ENCODE results near the gene TASOR2.

TASOR2 gene, protein sequence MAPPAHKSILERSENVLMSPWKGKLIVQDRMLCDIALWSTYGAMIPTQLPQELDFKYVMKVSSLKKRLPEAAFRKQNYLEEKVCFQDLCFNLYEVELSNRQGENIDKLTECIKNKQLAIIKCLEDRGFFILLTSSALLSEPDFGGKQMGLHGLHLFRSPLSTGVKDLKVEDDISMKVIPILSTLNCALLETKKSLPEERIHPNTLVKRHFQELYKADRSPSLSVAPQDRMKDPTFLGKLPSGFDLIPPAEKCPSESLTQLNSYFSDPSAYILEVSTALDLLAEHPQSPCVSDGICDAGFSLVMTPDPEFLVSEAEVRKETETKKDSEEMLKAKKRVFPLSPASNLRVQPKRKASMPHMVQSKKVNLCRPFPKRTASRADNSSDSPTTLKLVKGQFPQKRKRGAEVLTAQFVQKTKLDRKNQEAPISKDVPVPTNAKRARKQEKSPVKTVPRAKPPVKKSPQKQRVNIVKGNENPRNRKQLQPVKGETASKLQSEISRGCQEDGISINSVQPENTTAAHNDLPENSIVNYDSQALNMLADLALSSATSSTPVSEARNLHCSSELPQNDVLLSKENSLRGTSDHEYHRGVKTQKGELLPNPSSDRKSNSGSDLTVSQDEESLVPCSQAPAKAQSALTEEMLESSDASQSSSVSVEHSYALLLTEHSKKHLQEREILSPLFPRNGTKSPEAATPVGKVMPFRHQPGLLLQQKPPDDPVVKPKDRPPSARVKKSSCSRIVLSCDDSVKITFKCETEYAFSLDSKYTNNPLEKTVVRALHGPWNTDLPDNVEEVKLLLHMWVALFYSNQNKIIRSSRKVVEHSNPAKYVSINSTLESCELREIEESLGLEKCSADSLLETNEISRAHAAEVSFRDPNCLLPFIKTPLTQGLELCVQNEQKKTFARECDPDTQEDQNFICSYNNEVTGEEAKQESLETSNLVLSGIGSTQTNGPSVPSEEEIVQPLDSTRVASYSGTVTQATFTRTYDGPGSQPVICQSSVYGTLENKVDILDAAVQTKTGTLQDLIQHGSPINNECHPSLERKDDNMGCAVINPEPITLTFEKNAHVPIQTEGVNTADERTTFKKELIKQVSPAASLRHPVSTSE (N-terminal part only)

DNA sequence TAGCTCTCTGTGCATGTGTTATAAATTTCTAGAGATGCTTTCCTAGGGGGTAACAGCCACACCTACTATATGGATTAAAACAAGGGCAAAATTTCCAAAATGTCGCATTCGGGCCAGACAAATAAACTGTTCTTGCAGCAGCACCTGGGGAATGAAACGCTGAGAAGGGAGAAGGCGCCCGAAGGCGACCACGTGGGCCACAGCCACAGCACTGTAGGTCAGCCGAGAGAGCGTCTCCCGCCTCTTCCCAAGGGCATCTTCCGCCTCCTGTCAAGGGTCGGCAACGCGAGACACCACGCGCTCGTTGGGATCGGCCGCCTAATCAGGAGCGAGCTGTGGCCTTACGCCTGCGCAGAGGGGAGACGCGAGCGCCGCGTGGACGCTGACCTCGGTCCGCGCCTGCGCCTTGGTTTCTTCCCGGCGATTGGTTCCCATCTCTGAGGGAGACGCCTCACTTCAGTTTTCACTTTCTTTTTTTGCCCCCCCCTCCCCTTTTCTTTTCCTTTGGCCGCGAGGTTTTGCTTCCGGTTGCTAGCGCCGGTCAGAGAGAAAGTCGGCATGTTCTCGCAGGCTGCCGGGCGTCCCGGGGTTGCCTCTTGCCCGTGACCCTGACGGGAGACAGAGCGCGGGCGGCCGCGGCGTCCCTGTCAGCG, at the start of gene TASOR2:
TSS of gene TASOR2 (plus strand) at position 521 of the 653 bp plus-strand sequence. CDS start 35,805 bp downstream, outside the sequence.
- peak; percentile 99 for DNase-seq

DNA sequence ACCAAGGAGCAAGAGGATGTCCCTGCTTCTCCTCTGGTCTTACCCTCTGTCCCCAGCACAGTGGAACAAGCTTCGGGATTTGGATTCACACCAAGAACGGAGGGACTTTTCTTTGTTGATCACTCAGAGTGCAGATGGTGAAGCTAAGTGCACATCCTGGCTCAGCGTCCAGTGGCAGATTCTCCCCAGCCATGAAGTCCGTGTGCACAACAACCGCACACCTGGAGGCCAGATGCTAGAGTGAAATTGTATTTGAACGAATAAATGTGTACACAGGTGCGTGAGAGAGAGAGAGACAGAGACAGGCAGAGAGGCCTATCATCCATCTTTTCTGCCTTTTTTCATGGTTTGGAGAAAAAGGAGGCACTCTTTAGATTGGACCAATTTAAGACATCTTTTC, 49.7 kb upstream of the TASOR2 start:
- DNase-seq: peak; percentile 69

DNA sequence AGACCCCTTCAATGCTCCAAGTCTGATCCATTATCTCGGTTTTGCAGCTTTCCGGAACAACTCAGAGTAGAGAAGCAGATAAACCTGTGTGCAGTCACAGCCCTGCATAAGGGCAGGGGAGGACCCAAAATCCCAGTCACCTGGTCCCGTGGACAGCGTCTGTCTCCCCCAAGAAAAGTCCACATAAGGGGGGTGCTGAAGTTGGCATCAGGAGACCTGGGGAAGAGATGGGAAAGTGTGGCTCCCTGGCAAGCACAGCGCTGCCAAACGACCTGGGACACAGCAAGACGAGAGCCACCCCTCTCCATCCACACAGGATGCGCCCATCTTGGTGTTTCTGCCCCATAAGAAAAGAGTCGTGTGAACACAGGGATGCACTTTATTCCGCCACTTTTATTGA, 46.1 kb upstream of the TASOR2 start:
- DNase-seq: no peak

DNA sequence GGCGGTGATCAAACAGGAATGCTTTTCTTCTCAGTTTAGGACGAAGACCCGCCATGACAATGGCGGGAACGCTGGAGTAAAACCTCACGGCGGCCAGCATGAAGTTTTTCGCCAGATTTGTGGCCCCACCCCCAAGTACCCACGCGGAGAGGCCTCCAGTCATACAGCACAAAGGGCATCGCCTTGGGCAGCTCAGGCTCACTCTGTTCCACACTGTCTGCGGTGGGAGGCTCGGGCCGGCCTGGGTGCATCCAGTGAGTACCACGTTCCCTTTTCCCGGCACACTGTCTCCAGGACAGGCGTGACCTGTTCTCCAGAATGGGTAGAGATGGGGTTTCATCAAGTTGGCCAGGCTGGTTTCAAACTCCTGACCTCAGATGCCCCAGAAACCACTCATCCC, 45.6 kb upstream of the TASOR2 start:
- no peak for DNase-seq

- no peak for DNase-seq
These were observed 44.6 kb upstream of the TASOR2 start for GRCh38 chr10:5640036-5640435.

GRCh38 chr10:5640501-5640900, 44.1 kb upstream of the TASOR2 start:
- DNase-seq: no peak

GRCh38 chr10:5641501-5641900, 43.1 kb upstream of the TASOR2 start:
- no peak for DNase-seq

GRCh38 chr10:5643346-5644067, 41.1 kb upstream of the TASOR2 start:
- no peak for DNase-seq

DNA sequence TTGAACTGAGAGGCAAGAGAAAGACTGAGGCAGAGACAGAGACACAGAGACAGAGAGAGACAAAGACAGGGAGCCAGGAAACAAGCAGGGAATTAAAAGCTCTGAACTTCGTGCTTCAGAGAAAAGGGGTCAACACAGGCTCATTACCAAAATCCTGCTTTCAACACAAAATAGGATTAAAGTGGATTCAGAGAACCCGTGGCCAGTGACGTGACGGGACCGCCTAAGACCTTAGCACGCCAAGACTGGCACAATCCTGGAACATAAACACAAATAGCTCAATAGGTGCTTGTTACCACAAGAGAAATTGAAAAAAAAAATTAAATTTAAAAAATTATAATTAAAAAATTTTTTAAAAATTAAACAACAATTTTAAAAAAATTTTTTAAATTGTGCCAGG, 39.7 kb upstream of the TASOR2 start:
- no peak for DNase-seq

DNA sequence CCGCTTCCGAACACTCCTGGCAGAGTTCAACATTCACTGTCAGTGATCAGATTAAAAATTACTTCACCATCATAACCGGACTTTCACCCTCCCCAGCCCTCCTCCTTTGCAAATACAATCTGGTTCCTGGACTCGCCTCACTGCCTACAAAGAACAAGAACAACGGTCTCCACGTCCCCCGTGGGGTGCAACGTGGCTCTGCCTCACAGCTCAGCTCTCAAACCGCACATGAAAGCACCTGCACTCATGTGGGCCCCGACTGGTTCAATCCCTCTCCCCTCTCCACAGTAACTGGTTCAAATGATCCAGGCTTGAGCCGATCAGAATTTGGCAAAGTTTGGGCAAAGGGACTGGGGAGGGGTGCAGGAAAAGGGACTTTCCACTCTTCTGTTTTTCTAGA, 39.3 kb upstream of the TASOR2 start:
- DNase-seq: no peak

DNA sequence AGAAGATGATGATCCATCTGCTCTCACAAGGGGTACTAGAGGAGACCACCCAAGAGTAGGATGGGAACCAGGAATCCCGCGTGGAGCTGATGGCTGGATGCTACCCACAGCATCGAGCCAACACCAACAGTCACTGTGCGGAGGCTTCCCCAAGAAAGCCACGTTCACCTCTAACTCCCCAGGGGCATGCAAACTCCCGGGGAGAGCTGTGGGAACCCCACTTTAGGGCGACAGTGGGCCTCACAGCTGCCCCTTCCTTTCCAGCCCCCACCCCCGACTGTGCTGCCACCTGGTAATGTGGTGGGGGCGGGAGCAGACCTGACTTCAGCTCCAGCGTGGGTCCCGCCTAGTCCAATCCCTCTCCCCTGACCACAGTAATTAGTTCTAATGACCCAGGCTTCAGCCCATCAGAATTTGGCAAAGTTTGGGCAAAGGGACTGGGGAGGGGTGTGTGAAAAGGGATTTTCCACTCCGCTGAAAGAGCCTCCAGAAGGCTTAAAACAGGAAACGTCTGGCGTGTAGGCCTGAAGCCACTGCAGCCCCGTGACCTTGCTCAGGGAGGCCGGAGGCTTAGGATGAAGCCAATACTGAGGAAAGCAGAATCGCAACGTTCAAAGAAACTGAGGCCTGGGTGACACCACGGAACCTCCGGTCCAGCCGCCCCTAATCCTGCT, 38.6 kb upstream of the TASOR2 start:
- DNase-seq: no peak

DNA sequence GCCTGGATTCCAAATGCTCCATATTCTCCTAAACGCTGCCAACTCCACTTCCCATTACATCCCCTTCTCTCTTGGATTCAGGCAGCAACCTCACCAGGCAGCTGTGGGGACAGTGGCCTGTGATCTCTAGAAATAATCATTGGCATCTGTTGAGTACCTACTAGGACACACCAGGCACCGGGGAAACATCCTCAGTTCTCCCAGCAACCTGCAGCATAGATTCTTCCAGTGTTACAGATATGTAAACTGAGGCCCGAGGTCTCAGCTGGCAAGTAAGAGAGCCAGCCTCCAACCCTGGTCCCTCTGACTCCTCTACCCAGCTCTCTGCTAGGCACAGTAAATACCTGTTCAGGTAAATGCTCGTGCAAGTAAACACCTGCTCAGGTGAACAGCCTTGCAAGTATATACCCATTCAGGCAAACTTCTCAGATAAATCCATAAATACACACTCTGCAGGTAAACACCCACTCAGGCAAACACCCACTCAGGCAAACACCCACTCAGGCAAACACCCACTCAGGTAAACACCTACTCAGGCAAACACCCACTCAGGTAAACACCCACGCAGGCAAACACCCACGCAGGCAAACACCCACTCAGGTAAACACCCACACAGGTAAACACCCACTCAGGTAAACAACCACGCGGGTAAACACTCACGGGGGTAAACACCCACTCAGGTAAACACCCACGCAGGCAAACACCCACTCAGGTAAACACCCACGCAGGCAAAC, 37.0 kb upstream of the TASOR2 start:
- no peak for DNase-seq

GRCh38 chr10:5648494-5649457, 35.9 kb upstream of the TASOR2 start:
- no peak for DNase-seq

DNA sequence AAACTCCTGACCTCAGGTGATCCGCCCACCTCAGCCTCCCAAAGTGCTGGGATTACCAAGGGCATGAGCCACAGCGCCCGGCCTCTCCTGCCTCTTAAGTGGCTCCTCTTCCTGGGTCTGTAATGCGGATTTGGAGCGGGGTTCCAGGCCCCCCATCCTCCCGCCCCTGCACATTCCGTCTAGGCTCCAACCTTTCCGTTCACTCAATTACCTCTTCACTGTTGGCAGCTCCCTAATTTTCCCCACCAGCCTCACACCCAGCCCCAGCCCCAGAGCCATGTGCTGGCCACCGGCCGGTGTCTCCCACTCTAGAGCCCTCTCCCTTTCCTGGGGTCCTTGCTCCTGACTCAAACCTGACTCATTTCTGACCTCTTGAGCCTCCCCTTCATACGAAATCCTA, 34.9 kb upstream of the TASOR2 start:
- no peak for DNase-seq

DNA sequence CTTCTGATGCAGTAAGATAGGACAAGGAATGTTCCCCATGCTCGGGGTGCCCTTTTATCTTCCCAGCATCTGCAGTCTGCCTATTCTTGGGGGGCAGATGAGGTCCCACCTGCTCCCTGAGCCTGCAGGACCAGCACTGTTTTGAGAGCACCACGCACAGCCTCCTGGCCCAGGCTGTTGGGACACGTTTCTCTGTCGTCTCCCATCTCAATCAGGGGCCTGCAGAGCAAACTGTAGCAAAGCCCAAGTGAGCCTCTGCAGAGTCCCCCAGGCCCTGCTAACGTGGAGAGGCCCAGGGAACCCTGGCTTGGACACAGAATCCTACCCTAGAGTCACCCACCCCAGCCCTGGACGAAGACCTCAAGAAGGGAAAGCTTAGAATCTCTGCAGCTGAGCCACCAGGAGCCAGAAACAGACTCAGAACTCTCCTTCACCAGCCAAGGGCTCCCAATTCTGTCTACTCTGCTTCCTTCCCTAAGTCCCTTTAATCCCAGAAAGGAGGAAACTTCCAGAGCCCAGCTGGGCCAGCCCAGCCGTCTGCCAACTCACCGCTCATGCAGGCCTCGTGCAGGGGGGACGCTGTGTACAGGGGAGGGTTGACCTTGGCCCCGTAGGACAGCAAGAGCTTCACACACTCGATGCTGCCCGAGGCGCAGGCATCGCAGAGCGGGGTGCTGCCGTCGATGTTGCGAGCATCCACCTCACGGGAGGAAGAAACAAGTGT, 33.8 kb upstream of the TASOR2 start:
- DNase-seq: no peak

DNA sequence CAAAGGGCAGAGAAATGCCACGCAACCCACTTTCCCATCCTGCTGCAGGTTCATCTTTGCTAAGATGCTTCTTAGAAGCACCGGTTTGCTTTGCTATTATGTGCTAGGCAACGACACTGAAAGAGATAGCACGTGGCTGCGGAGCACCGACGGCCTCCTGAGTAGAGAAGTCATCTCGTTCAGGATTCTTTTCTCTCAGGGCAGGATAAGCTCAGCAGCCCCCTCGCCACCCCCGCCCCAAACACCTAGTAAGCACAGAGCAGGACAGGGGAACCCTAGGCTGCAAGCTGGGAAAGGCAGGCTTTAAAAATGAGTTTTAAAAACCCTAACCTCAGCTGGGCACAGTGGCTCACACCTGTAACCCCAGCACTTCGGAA, 33.3 kb upstream of the TASOR2 start:
- no peak for DNase-seq

DNA sequence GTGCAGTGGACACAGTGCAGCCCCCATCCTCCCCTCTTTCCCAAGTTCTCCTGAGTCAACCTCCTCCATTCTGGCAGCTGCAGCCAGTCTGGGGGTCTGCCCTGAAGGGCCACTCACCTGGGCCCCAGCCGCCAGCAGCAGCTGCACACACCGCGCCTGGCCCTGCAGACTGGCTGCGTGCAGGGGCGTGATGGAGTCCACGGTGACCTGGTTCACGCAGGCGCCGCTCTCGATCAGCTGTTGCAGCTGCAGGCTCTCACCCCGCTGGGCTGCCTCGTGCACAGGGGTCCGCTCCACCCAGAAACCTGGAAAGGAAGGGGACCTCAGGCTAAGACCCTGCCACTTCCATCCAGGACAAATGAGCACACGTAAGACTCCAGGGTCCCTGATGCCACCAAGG, 31.9 kb upstream of the TASOR2 start:
- no peak for DNase-seq

DNA sequence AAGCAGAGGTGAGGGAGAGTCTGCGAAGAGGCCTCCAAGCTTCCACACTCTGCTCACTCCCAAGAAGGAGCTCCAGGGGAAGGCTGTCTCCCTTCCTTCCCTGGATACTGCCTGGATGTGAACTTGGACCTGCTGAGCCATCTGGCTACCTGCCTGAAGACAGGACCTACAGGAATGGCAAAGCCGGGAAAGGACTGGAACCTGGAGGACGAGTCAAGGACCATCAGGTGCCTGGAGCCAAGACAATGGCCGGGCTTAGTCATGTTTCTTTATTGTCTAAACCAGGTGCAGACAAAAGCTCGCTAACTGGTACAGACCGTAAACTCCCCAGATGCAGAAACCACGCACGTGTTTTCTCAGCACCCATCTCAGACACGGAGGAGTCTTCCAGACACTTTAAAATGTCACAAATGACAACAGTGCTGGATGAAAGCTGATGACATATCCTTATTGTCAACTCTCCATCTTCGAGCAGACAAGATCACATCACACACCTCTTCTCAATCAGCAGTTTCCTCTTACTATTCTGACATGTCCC, 30.4 kb upstream of the TASOR2 start:
- DNase-seq: peak; percentile 34

GRCh38 chr10:5655121-5655520, 29.5 kb upstream of the TASOR2 start:
- no peak for DNase-seq

Measured in NCI-H146 (cell line).